Prostate gland (tissue), 2 donors: ENCODE results near the gene PCDH9. TPM values are rescaled to one million over a fixed set of nuclear protein-coding genes. Genes with fewer than 3 reads are reported as not detected.

Experiments used
- DNase-seq: peaks from one replicate; pipeline ENCODE4 v3.0.0-alpha.2; 2019; ENCODE audit warnings: low spot score
- H3K27ac ChIP-seq, 2 donors: fragments of 200-600 bp; sonication (generic); 2 replicates each; pipeline ENCODE4 v1.5.1; 2017 to 2019
- H3K27me3 ChIP-seq: fragments of 200-600 bp; sonication (generic); replicated peaks from 2 replicates; pipeline ENCODE4 v1.5.1; 2019; ENCODE audit not compliant: insufficient read depth
- H3K36me3 ChIP-seq, 2 donors: fragments of 200-600 bp; sonication (generic); 1 replicate in 1 of 2; 2 replicates in 1 of 2; pipeline versions ENCODE4 v1.5.1 to v1.8.1; 2017 to 2019
- H3K4me1 ChIP-seq: fragments of 200-600 bp; sonication (generic); replicated peaks from 2 replicates; pipeline ENCODE4 v1.5.1; 2019
- H3K4me3 ChIP-seq, 2 donors: fragments of 200-600 bp; sonication (generic); 2 replicates each; pipeline ENCODE4 v1.5.1; 2017 to 2019
- H3K9me3 ChIP-seq: fragments of 200-600 bp; sonication (generic); 2 replicates; pipeline ENCODE4 v1.5.1; 2017
- CTCF ChIP-seq, 4 experiments: fragments of 200-600 bp in 2 of 4; fragments of 450-650 bp in 2 of 4; sonication (generic) in 2 of 4; IDR thresholded peaks; 1 replicate in 3 of 4; 2 replicates in 1 of 4; pipeline ENCODE4 v1.5.1; 2016 to 2019; ENCODE audit warnings: antibody characterized with exemption in 4 of 4, mild to moderate bottlenecking in 2 of 4, moderate library complexity in 2 of 4
- POLR2A ChIP-seq: fragments of 450-650 bp; IDR thresholded peaks from one replicate; pipeline ENCODE4 v1.6.1; 2016; ENCODE audit warnings: antibody characterized with exemption, mild to moderate bottlenecking
- POLR2AphosphoS5 ChIP-seq: sonication (generic); formaldehyde crosslinking; IDR thresholded peaks from one replicate; pipeline ENCODE4 v1.6.1; 2017; ENCODE audit warnings: antibody characterized with exemption
- WGBS: methylation state at CpG from one replicate; pipeline ENCODE4 v1.1.5; 2018; 5-methylcytosine and 5-hydroxymethylcytosine counted together
- intact Hi-C: fragments of 100-400 bp; cut with DNase I; formaldehyde crosslinking; loops from one replicate; pipeline ENCODE4 v1.14.2; 2022
- total RNA-seq, 2 donors: library from RNA; depleted of rRNA; stranded (reverse); fragments of >200 nt; gene quantifications; one replicate each; pipeline ENCODE4 v1.1.0, GENCODE V29; 2016

PCDH9 gene
- total RNA-seq, 2 donors from 2014 or later: 1.8 to 5.5 TPM

- no peak overlapping the region for H3K27ac ChIP-seq
- H3K9me3 ChIP-seq: no peaks in the 10 kb centered on the region
- TF ChIP-seq POLR2A (no peak), POLR2AphosphoS5 (no peak), CTCF (IDR thresholded peaks at IDR 0.05) (no peak)
- DNase-seq: no peak
- H3K4me3 ChIP-seq: no peak overlapping the region
- no peaks in the 10 kb centered on the region for H3K36me3 ChIP-seq
- intact Hi-C loops: no loop called here
- no peaks in the 10 kb centered on the region for H3K27me3 ChIP-seq
- no peaks in the 10 kb centered on the region for H3K4me1 ChIP-seq
- 55% methylated on average over 1 of the region's 1 CpG for WGBS
Observed at GRCh38 chr13:66543780-66544179, 686.4 kb downstream of the PCDH9 start.

GRCh38 chr13:66537417-66537816, 692.7 kb downstream of the PCDH9 start:
- no peaks in the 10 kb centered on the region for H3K36me3 ChIP-seq
- 53% methylated on average over 1 of the region's 1 CpG for WGBS
- no peak for DNase-seq
- no peaks in the 10 kb centered on the region for H3K27me3 ChIP-seq
- no peak for TF ChIP-seq POLR2A
- no peak for TF ChIP-seq CTCF (IDR thresholded peaks at IDR 0.05)
- no peak for TF ChIP-seq POLR2AphosphoS5
- H3K4me1 ChIP-seq: no peaks in the 10 kb centered on the region
- no peaks in the 10 kb centered on the region for H3K9me3 ChIP-seq
- no peak overlapping the region for H3K27ac ChIP-seq
- no peak overlapping the region for H3K4me3 ChIP-seq
- intact Hi-C loops: no loop called here

- no peak for TF ChIP-seq POLR2A
- no peak for TF ChIP-seq CTCF (IDR thresholded peaks at IDR 0.05)
- TF ChIP-seq POLR2AphosphoS5: no peak
- 71% methylated on average over 3 of the region's 3 CpGs for WGBS
- no peak for DNase-seq
Observed at GRCh38 chr13:66536746-66537145, 693.4 kb downstream of the PCDH9 start.

GRCh38 chr13:66534561-66534960, 695.6 kb downstream of the PCDH9 start:
- no peak overlapping the region for H3K27ac ChIP-seq
- no peaks in the 10 kb centered on the region for H3K36me3 ChIP-seq
- intact Hi-C loops: no loop called here
- H3K9me3 ChIP-seq: no peaks in the 10 kb centered on the region
- no peaks in the 10 kb centered on the region for H3K4me1 ChIP-seq
- no peak for DNase-seq
- WGBS: 95% methylated on average over 2 of the region's 2 CpGs
- H3K27me3 ChIP-seq: no peaks in the 10 kb centered on the region
- TF ChIP-seq CTCF (IDR thresholded peaks at IDR 0.05) (no peak), POLR2AphosphoS5 (no peak), POLR2A (no peak)
- no peak overlapping the region for H3K4me3 ChIP-seq

More at GRCh38 chr13:66536746-66537145, 693.4 kb downstream of the PCDH9 start:
- H3K27me3 ChIP-seq: no peaks in the 10 kb centered on the region
- intact Hi-C loops: no loop called here
- no peak overlapping the region for H3K4me3 ChIP-seq
- H3K36me3 ChIP-seq: no peaks in the 10 kb centered on the region
- H3K9me3 ChIP-seq: no peaks in the 10 kb centered on the region
- no peaks in the 10 kb centered on the region for H3K4me1 ChIP-seq
- H3K27ac ChIP-seq: no peak overlapping the region

- TF ChIP-seq POLR2AphosphoS5 (no peak), CTCF (IDR thresholded peaks at IDR 0.05) (no peak), POLR2A (no peak)
- H3K4me1 ChIP-seq: no peaks in the 10 kb centered on the region
- intact Hi-C loops: no loop called here
- H3K36me3 ChIP-seq: no peaks in the 10 kb centered on the region
- no peaks in the 10 kb centered on the region for H3K27me3 ChIP-seq
- no peaks in the 10 kb centered on the region for H3K9me3 ChIP-seq
- no peak overlapping the region for H3K27ac ChIP-seq
- 88% methylated on average over 5 of the region's 5 CpGs for WGBS
- no peak for DNase-seq
- H3K4me3 ChIP-seq: no peak overlapping the region
Observed at GRCh38 chr13:66532845-66533244, 697.3 kb downstream of the PCDH9 start.
